HG03066 (cell line): ENCODE measurements around the gene ZRANB2.

Source experiments
- ATAC-seq: cut with Tn5 transposase; IDR thresholded peaks from one replicate; pipeline ENCODE4 v1.9.1; 2021; ENCODE audit warnings: low read depth; ENCODE audit not compliant: unreplicated experiment

Gene ZRANB2

GRCh38 chr1:71071720-71072119, 9.1 kb downstream of the ZRANB2 start:
- no peak for ATAC-seq

GRCh38 chr1:71068325-71069240, 12.3 kb downstream of the ZRANB2 start:
- ATAC-seq = peak; percentile 78

GRCh38 chr1:71054791-71055190, 26.0 kb downstream of the ZRANB2 start:
- ATAC-seq = no peak

GRCh38 chr1:71054281-71054731, 26.5 kb downstream of the ZRANB2 start:
- no peak for ATAC-seq

- no peak for ATAC-seq
Measured at GRCh38 chr1:71053758-71054157, 27.1 kb downstream of the ZRANB2 start.

GRCh38 chr1:71053146-71053545, 27.7 kb downstream of the ZRANB2 start:
- ATAC-seq = no peak

- ATAC-seq = peak; percentile 51
Measured at GRCh38 chr1:71049951-71050598, 30.8 kb downstream of the ZRANB2 start.

GRCh38 chr1:71047635-71048607, 32.9 kb downstream of the ZRANB2 start, which contains the start of gene PTGER3:
Gene PTGER3, minus strand, starts transcription at chr1:71047816. Its CDS starts 239 bp downstream, at chr1:71047577.
- peak; percentile 42 for ATAC-seq

- peak; percentile 24 for ATAC-seq
Measured at GRCh38 chr1:71046891-71047634, 33.8 kb downstream of the ZRANB2 start.

- ATAC-seq = no peak
Measured at GRCh38 chr1:71045463-71046028, 35.3 kb downstream of the ZRANB2 start.

- no peak for ATAC-seq
Measured at GRCh38 chr1:71044833-71045232, 36.0 kb downstream of the ZRANB2 start.

- no peak for ATAC-seq
Measured at GRCh38 chr1:71043065-71043464, 37.8 kb downstream of the ZRANB2 start.

- no peak for ATAC-seq
Measured at GRCh38 chr1:71041806-71042205, 39.0 kb downstream of the ZRANB2 start.

GRCh38 chr1:71039661-71040262, 41.1 kb downstream of the ZRANB2 start:
- no peak for ATAC-seq

GRCh38 chr1:71038942-71039341, 41.9 kb downstream of the ZRANB2 start:
- no peak for ATAC-seq

- ATAC-seq = no peak
Measured at GRCh38 chr1:71037829-71038620, 42.8 kb downstream of the ZRANB2 start.

GRCh38 chr1:71037066-71037465, 43.8 kb downstream of the ZRANB2 start:
- no peak for ATAC-seq

- no peak for ATAC-seq
Measured at GRCh38 chr1:71033136-71033535, 47.7 kb downstream of the ZRANB2 start.
